T-helper 2 cell treated with Interferon-gamma antibody and Interleukin-4, amounts not matched to agents 5 μg/mL and 100 μg/mL, for 36 hours (primary cell): Measurements from ENCODE around the gene PLXDC1.

Experiments used
- DNase-seq: peaks from one replicate; pipeline ENCODE4 v3.0.0; 2021; ENCODE audit warnings: low spot score
- H3K27ac Mint-ChIP-seq: one replicate; pipeline ENCODE4 v1.8.0; 2021; ENCODE audit warnings: mild to moderate bottlenecking, mixed read lengths
- H3K27me3 Mint-ChIP-seq: one replicate; pipeline ENCODE4 v1.8.0; 2021; ENCODE audit warnings: low read depth, mixed read lengths
- H3K36me3 Mint-ChIP-seq: one replicate; pipeline ENCODE4 v1.8.0; 2021; ENCODE audit warnings: low read depth, mixed read lengths
- H3K4me1 Mint-ChIP-seq: one replicate; pipeline ENCODE4 v1.8.0; 2021; ENCODE audit warnings: low read depth, mixed read lengths
- H3K4me3 Mint-ChIP-seq: one replicate; pipeline ENCODE4 v1.8.0; 2022; ENCODE audit warnings: mild to moderate bottlenecking, moderate library complexity, mixed read lengths
- H3K9me3 Mint-ChIP-seq: one replicate; pipeline ENCODE4 v1.8.0; 2021; ENCODE audit warnings: mixed read lengths

Gene PLXDC1

GRCh38 chr17:39115135-39115534 lies 36.3 kb downstream of the PLXDC1 start:
- DNase-seq = no peak
- Mint-ChIP-seq H3K27me3 (no peaks in the 10 kb centered on the region), H3K4me1 (no peaks in the 10 kb centered on the region), H3K36me3 (no peaks in the 10 kb centered on the region), H3K9me3 (no peaks in the 10 kb centered on the region), H3K4me3 (no peak overlapping the region), H3K27ac (no peak overlapping the region)

GRCh38 chr17:39114723-39115122 lies 36.7 kb downstream of the PLXDC1 start:
- Mint-ChIP-seq H3K4me3 (no peak overlapping the region), H3K9me3 (no peaks in the 10 kb centered on the region), H3K27ac (no peak overlapping the region), H3K4me1 (no peaks in the 10 kb centered on the region), H3K27me3 (no peaks in the 10 kb centered on the region), H3K36me3 (no peaks in the 10 kb centered on the region)
- DNase-seq = no peak

- no peak overlapping the region for H3K4me3 Mint-ChIP-seq
- H3K4me1 Mint-ChIP-seq = no peaks in the 10 kb centered on the region
- H3K27me3 Mint-ChIP-seq = no peaks in the 10 kb centered on the region
- H3K36me3 Mint-ChIP-seq = no peaks in the 10 kb centered on the region
- H3K9me3 Mint-ChIP-seq = no peaks in the 10 kb centered on the region
- no peak for DNase-seq
- no peak overlapping the region for H3K27ac Mint-ChIP-seq
Observed at GRCh38 chr17:39113871-39114270, 37.6 kb downstream of the PLXDC1 start.

GRCh38 chr17:39110435-39111136 lies 40.9 kb downstream of the PLXDC1 start:
- Mint-ChIP-seq H3K27me3 (no peaks in the 10 kb centered on the region), H3K4me1 (no peaks in the 10 kb centered on the region), H3K9me3 (no peaks in the 10 kb centered on the region), H3K27ac (no peak overlapping the region), H3K4me3 (no peak overlapping the region), H3K36me3 (no peaks in the 10 kb centered on the region)
- no peak for DNase-seq

- H3K36me3 Mint-ChIP-seq = no peaks in the 10 kb centered on the region
- no peak overlapping the region for H3K4me3 Mint-ChIP-seq
- H3K9me3 Mint-ChIP-seq = no peaks in the 10 kb centered on the region
- H3K27me3 Mint-ChIP-seq = no peaks in the 10 kb centered on the region
- H3K27ac Mint-ChIP-seq = no peak overlapping the region
- no peaks in the 10 kb centered on the region for H3K4me1 Mint-ChIP-seq
- DNase-seq = no peak
Observed at GRCh38 chr17:39108461-39109375, 42.7 kb downstream of the PLXDC1 start.

- Mint-ChIP-seq H3K4me3 (no peak overlapping the region), H3K36me3 (no peaks in the 10 kb centered on the region), H3K27me3 (no peaks in the 10 kb centered on the region), H3K4me1 (no peaks in the 10 kb centered on the region), H3K9me3 (no peaks in the 10 kb centered on the region), H3K27ac (no peak overlapping the region)
- no peak for DNase-seq
Observed at GRCh38 chr17:39107973-39108372, 43.5 kb downstream of the PLXDC1 start.

GRCh38 chr17:39107155-39107554 lies 44.3 kb downstream of the PLXDC1 start:
- Mint-ChIP-seq H3K27me3 (no peaks in the 10 kb centered on the region), H3K27ac (no peak overlapping the region), H3K36me3 (no peaks in the 10 kb centered on the region), H3K9me3 (no peaks in the 10 kb centered on the region), H3K4me1 (no peaks in the 10 kb centered on the region), H3K4me3 (no peak overlapping the region)
- DNase-seq = no peak

- Mint-ChIP-seq H3K27me3 (no peaks in the 10 kb centered on the region), H3K4me1 (no peaks in the 10 kb centered on the region)
- no peak for DNase-seq
Observed at GRCh38 chr17:39105705-39106104, 45.7 kb downstream of the PLXDC1 start.

GRCh38 chr17:39104657-39105056 lies 46.8 kb downstream of the PLXDC1 start:
- Mint-ChIP-seq H3K27ac (no peak overlapping the region), H3K9me3 (no peaks in the 10 kb centered on the region)

More at GRCh38 chr17:39105705-39106104, 45.7 kb downstream of the PLXDC1 start:
- Mint-ChIP-seq H3K9me3 (no peaks in the 10 kb centered on the region), H3K27ac (no peak overlapping the region), H3K4me3 (no peak overlapping the region), H3K36me3 (no peaks in the 10 kb centered on the region)

GRCh38 chr17:39104046-39104445 lies 47.4 kb downstream of the PLXDC1 start:
- Mint-ChIP-seq H3K27me3 (peaks cover 4% of the 10 kb centered on the region), H3K36me3 (no peaks in the 10 kb centered on the region), H3K9me3 (no peaks in the 10 kb centered on the region), H3K4me3 (no peak overlapping the region), H3K27ac (no peak overlapping the region), H3K4me1 (no peaks in the 10 kb centered on the region)
- DNase-seq = no peak

More at GRCh38 chr17:39104657-39105056, 46.8 kb downstream of the PLXDC1 start:
- DNase-seq = no peak
- Mint-ChIP-seq H3K4me3 (no peak overlapping the region), H3K4me1 (no peaks in the 10 kb centered on the region), H3K36me3 (no peaks in the 10 kb centered on the region), H3K27me3 (no peaks in the 10 kb centered on the region)

- H3K36me3 Mint-ChIP-seq = no peaks in the 10 kb centered on the region
- no peak overlapping the region for H3K27ac Mint-ChIP-seq
- no peaks in the 10 kb centered on the region for H3K9me3 Mint-ChIP-seq
- DNase-seq = no peak
- H3K4me1 Mint-ChIP-seq = peaks cover 19% of the 10 kb centered on the region
- H3K27me3 Mint-ChIP-seq = peaks cover 9% of the 10 kb centered on the region
- no peak overlapping the region for H3K4me3 Mint-ChIP-seq
Observed at GRCh38 chr17:39101091-39101490, 50.3 kb downstream of the PLXDC1 start.

- Mint-ChIP-seq H3K27me3 (peaks cover 9% of the 10 kb centered on the region), H3K9me3 (no peaks in the 10 kb centered on the region), H3K36me3 (no peaks in the 10 kb centered on the region), H3K27ac (no peak overlapping the region), H3K4me3 (no peak overlapping the region), H3K4me1 (peaks cover 22% of the 10 kb centered on the region)
- DNase-seq = no peak
Observed at GRCh38 chr17:39100530-39100929, 50.9 kb downstream of the PLXDC1 start.

GRCh38 chr17:39099663-39100286 lies 51.7 kb downstream of the PLXDC1 start:
- Mint-ChIP-seq H3K9me3 (no peaks in the 10 kb centered on the region), H3K27ac (no peak overlapping the region), H3K4me1 (peaks cover 27% of the 10 kb centered on the region), H3K27me3 (peaks cover 9% of the 10 kb centered on the region), H3K36me3 (no peaks in the 10 kb centered on the region), H3K4me3 (no peak overlapping the region)
- DNase-seq = no peak

GRCh38 chr17:39098588-39098987 lies 52.8 kb downstream of the PLXDC1 start:
- Mint-ChIP-seq H3K27me3 (peaks cover 9% of the 10 kb centered on the region), H3K4me3 (no peak overlapping the region), H3K27ac (no peak overlapping the region), H3K36me3 (no peaks in the 10 kb centered on the region), H3K9me3 (no peaks in the 10 kb centered on the region), H3K4me1 (peaks cover 39% of the 10 kb centered on the region)
- DNase-seq = no peak
